ENCODE data around the gene OR6B1. TPM values are rescaled to one million over a fixed set of nuclear protein-coding genes. Genes with fewer than 3 reads are reported as not detected.

OR6B1 gene
- total and polyA plus RNA-seq, 9 of the 15 experiments (the other 6 are each of a cell fraction or from before 2014, with no cell fraction given), result not detected

- Histone ChIP-seq H3K27me3 (ENCODE audit: control insufficient read depth in 2 of 2, insufficient read depth in 2 of 2, low read length in 2 of 2) (no peaks in the 10 kb centered on the region; a peak in 2 of 5 replicates), H3K9me3 (replicated peaks; ENCODE audit: control insufficient read depth, insufficient read depth, low read depth, low read length) (no peaks in the 10 kb centered on the region), H3K79me2 (ENCODE audit: control insufficient read depth, insufficient read depth, low read length) (no peaks in the 10 kb centered on the region), H4K20me1 (replicated peaks; ENCODE audit: control insufficient read depth, insufficient read depth, low read length) (no peaks in the 10 kb centered on the region), H3K4me1 (replicated peaks in 1 of 2; ENCODE audit: control insufficient read depth in 2 of 2, insufficient read depth in 2 of 2, low read length in 2 of 2) (0 out of 5 replicates have a peak, but pooled peaks cover 0 to 2% of the 10 kb centered on the region in 2 experiments), H3K9ac (ENCODE audit: insufficient read depth in 1 of 2, low read depth in 2 of 2, low read length in 2 of 2) (no peak overlapping the region), H3K4me2 (ENCODE audit: insufficient read depth, low read length) (no peak overlapping the region), H3K9me1 (ENCODE audit: control insufficient read depth, insufficient read depth, low read length) (no peaks in the 10 kb centered on the region), H2AFZ (ENCODE audit: low read depth, low read length) (no peak overlapping the region), H3K27ac (ENCODE audit: extremely low read depth, low read depth, low read length) (no peak overlapping the region), H3K4me3 (no peak overlapping the region), H3K36me3 (ENCODE audit: control insufficient read depth, insufficient read depth, low read length) (no peaks in the 10 kb centered on the region)
- DNase-seq (ENCODE audit: extremely low read depth in 1 of 4, low spot score in 3 of 4) (no peak), FAIRE-seq (no peak), ATAC-seq (no peak)
- WGBS (ENCODE audit: insufficient coverage, low coverage, missing lambda C conversion rate), result 5% methylated on average over 3 of the region's 3 CpGs
- BruUV-seq (replicated peaks), result no TSS peak
- ChIA-PET CTCF (ENCODE audit: low intra/inter-chr PET ratio) (no interaction called here), POLR2A (no interaction called here)
- no peak for TF ChIP-seq TAF15 (IDR thresholded peaks at IDR 0.05; ENCODE audit: low read depth, low read length)
- TF ChIP-seq ARNT (IDR thresholded peaks at IDR 0.05), result no peak
- TF ChIP-seq SP1 (CRISPR knock-in tag; IDR thresholded peaks at IDR 0.05), result no peak
- no peak for TF ChIP-seq ZNF395 (CRISPR knock-in tag; IDR thresholded peaks at IDR 0.05)
- TF ChIP-seq ASH1L (IDR thresholded peaks at IDR 0.05; ENCODE audit: borderline replicate concordance, low read depth, partially characterized antibody), result no peak
- no peak for TF ChIP-seq CEBPB (tag; IDR thresholded peaks at IDR 0.05)
- in situ Hi-C loops (cut with MboI), result no loop called here
- intact Hi-C loops (cut with micrococcal nuclease), result no loop called here
Observed at GRCh38 chr7:143953421-143953820, 46.7 kb upstream of the OR6B1 start.
